NCI-H345 (cell line): ENCODE results near the gene GNAQ.

ENCODE experiments used
- DNase-seq: peaks from one replicate; lab custom pipeline; 2025; lab: John Stamatoyannopoulos, UW

The GNAQ gene

DNA sequence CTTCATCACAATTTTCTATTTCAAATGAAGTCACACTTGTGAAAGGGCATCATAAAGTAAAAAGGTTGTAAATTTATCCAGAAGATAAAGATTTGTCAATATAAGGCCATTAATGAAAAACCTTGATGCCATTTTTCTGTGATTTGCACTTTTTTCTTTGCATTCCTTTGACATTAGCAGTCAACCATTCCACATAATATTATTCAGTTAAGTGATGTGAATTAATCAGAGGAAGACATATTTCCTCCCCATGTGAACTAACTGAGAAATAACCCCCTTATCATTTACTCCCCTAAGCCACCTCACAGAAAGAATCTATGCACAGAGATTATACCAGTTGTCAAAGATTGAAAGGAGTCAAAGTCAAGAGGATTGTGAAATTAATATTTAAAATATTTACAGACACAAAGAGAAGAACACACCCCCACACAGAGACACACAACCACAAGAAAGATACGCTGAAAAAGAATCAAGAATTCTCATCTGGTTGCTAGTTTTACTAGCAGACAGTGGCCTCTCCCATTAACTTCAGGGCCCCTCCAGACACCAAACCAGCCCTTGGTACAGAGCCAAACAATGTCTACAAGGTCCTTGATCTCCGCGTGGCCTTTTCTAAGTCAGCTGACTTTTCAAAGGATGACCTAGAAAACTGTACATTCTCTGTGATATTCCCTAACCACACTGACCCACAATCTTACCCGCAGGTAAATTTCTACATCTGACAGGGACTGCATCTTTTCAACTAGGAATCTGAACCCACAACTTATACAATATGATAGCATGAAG, 29.5 kb downstream of the GNAQ start:
- no peak for DNase-seq

DNA sequence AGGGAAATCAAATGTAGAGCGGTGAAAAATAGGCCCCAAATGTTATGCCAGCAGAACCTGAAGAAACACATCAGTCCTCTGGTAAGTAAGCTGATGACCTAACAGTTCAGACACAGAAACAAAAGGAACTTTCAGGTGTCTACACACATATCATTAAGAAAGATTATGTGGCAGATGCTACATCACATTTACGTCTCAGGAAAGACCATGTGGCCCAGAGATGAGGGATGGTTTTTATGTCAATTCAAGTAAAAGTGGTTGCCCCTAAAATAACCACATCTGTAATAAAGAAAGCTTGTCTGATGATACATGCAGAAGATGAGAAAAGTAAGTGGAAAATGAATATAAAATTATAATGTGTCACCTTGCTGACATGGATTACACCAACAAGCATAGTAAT, 31.4 kb downstream of the GNAQ start:
- DNase-seq, result no peak

DNA sequence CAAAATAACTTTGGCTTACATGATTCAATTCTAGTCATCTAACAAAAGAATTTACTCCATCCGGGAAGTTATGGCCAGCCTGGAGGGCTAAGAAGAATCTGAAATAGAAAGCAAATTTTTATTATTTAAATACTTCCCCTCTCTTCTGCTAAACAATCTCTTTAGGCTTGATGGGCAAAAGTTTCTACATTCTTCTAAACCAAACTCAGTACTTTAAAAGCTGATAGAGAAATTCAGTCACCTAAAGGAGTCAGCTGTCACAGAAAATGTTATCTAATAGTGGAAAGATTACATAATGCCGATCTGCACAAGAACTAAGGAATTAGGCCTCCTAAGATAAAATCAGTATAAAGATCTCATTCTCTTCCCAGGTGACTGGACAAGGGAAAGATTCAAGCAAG, 32.4 kb downstream of the GNAQ start:
- no peak for DNase-seq

DNA sequence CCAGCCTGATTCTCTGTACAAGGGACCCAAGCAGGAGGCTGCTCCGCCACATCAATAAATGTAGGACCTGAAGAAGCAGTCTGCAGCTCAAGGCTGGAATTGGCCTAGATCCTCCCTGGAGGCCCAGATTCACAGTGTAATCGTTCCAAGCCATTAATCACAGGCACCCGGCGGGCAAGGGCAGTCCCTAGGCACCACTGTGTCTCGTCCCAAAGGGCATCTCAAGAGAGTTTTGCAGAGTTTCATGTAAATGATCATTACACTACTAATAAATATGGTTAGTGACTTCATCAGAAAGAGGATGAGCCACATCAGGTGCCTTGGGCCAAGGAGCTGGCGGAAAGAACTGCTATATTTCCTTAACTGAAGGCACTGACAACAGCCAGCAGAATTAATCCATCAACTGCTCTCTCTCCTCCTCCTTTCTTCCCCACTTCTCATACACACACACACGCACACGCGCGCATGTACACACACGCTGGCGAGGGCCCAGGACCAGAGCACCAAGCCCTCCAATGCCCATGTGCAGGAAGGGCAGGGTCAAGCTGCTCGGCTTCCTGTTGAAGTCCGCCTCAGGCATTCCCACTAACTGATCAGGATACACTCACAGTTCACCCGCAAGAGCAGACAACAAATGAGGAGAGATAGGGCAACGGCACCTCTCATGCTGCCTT, 33.9 kb downstream of the GNAQ start:
- DNase-seq, result no peak

DNA sequence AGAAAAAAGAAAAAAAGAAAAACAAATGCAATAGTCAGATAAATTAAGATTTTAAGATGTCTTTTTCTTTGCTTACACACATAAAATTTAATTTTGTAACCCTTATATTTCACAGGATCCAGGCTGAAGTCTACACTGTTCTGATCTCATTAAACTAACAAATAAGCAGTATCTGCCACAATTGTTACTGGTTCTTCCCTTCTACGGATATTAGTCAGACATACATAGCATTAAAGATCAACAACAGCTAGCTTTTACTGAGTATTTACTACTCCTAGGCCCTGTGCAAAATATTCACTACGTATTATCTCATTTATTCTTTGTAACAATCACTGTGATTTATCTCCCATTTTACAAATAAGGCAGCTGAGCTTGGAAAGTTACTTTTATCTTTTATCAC, 34.9 kb downstream of the GNAQ start:
- no peak for DNase-seq

DNA sequence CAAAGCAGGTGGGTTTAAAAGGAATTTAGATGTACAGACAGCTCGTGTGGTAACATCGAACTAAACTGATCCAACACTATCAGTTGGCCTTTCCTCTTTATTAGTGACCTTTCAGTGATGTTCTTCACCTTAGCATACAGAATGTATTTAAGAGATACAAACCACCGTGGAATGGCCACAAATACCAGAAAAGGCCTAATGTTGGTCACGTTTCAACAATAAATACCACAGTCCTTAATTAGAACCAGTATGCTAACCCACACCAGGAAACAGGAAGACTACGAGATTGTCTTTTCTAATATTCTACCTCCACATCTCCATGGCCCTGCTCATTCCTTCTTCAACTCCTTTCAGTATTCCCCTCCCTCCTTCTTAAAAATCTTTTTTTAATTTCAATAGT, 40.4 kb downstream of the GNAQ start:
- no peak for DNase-seq

DNA sequence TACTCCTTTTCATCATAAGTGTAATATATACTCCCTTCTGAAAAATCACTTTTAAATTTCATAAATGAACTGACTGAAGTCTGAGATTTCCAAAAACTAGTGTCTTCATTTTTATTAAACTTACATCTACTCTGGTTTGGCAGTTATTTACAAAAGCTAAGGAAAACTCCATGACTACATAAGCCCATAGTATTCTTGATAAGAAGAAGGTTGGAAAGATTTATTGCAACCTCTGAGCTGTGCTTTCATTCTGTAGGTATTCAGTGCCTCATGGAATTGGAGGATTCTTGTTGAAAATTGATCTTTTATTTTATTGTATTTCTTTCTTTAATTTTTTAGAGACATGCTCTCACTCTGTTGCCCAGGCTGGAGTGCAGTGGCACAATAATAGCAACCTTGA, 41.7 kb downstream of the GNAQ start:
- DNase-seq, result no peak

DNA sequence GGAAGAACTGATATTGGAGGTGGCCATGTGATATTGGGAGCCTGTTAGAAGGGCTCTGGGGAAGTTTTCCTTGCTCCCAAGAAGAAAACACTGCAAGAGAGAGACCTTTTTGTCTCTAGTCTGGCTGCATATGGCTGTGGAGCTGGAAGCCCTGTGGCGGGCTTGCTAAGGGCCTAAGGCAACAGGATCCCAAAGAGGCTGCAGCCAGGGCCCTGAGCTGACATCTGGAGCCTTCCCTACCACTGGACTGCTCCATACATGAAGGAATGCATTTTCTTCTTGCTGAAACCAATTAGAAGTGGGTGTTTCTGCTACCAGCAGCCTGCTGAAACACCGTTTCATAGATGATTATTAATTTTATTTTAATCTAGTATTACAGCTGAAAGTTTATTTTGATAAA, 42.2 kb downstream of the GNAQ start:
- DNase-seq, result no peak

DNA sequence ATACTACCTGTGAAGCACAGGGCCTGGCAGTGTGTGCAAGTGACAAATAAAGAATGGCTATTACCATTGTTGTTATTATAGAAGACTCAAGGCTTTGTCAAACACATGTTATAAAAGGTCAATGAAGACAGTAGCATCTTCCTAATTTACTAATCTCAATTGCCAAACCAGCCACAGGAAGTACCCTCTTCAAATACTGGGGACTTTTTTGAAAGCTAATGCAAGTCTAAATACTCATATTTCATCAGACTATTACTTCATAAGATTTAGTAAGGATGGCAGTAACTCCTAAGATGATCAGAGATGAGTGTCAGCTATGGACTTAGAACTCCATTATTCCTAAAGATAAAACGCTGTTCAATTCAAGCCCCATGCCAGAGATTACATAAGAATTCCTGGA, 43.0 kb downstream of the GNAQ start:
- no peak for DNase-seq

DNA sequence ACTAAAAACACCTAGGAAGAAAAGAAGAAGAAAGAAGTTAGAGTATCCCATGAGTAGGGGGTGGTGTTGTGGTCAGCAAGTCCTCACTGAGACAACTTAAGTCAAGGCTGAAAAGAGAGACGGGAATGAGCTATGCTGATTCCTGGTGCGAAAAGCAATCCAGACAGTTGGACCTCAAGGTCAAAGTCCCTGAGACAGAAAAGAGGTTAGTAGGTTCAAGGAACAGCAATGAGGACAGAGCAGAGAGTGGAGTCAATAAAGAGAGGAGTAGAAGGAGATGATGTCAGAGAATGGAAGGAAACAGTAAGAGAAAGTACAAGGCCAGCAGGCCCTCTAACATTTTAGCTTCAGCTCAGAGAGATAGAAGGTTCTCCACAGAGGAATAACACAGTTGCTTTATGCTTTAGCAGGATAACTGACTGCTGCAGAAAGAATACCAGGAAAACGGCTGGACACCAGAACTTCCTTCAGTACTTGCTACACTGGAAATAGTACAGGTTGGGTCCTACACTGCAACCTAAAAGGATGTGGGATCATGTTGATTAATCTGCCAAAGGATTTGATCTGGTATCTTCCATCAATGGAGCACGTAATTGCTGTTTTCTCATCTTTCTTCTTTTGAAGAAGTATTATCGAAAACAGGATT, 43.6 kb downstream of the GNAQ start:
- no peak for DNase-seq

DNA sequence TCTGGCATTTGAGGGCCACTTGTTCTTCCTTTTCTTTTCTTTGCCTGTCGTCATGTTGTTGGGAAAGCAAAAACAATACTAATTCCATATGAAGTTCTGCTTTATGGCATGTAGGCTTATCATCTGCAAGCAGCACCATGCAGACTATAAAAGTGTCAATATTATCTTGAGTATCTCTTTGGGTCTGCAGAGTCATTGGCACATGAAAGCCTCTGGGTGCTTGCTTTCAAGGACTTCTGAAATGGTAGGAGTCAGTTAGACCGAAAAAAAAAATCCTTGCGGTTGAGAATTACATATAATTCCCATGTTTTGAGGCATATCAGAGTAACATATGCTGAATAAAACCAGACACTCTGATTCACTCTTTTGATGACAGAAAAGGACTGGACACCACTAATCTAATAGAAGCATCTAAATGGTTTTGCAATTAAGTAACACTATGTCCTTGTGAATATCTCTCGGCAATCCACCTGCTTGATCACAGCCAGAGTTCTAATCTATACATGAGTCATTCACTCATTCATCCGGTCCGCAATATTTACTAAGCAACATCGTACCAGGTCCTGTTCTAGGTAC, 44.4 kb downstream of the GNAQ start:
- no peak for DNase-seq

DNA sequence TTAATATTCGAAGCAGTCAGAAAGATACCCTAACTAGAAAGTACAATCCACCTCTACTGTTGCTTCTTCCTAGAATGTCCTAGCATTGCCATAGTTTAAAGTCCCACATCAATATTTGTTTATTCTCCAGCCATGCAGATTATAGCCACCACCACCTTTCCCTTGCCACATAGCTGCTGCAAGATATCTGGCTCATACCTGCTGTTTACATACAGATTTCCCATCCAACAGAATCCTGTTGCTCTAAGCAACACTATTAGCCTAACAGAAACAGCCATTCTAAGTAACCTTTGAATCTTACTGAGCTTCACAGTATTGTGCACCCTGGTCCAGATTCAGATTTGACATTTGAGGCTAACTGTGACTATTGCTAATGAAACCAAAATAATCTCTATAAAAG, 45.6 kb downstream of the GNAQ start:
- no peak for DNase-seq

DNA sequence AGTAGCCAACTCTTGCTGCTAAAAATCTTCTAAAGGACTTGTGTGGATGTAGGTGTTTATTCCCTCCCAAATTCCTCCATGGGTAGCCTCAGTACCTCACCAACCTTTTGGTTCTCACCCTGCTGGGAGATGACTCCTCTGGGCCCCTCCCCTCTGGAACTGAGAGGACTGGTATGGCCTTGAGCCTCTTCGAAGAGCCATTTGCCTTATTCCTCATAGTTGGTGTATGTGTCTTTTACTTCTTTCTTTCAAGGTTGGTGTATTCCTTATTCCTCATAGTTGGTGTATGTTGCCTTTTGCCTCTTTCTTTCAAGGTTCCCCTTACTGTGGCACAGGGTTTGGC, 48.3 kb downstream of the GNAQ start:
- DNase-seq, result no peak

DNA sequence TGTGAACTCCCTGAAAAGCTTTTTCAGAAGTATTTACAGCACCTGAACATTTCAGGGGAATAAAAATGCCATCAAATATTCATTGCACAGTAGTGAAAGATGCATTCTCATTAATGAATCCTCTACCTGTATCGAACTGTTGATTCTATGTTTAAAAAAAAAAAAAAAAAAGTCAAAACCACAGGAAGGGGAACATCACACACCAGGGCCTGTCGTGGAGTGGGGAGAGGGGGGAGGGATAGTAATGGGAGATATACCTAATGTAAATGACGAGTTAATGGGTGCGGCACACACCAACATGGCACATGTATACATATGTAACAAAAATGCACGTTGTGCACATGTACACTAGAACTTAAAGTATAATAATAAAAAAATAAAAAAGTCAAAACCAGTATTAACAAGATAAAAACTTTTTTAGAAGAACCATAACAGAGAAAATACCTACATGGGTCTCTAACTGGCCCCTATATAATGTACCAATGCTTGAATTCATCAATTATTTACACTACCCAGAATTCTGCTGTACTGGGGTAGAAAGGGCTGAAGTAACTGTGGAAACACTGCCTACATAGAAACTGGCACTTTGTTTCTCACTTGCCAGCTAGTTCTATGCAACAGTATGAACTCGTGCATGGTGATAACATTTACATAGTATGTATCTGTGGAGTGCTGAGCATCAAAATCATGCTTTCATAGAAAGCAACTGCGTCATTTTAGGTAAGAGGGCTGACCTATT, 48.9 kb downstream of the GNAQ start:
- no peak for DNase-seq

DNA sequence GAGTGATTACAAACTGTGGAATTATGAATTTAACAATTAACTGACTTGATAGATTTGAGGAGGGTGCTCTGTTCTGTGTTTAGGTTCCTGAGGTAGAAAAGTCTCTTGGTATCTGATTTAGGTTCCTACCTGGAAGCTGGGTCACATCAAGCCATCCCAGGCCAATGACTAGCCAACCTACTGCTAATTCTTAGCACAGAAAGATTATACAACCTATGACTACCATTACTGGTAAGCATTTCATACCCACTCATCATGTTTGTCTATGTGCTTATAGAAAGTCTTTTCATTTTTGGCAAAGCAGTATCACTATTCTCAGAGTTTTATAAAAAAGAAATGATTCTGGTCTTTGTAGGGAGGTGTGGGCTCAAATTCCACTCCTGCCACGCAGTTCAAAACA, 49.7 kb downstream of the GNAQ start:
- no peak for DNase-seq

DNA sequence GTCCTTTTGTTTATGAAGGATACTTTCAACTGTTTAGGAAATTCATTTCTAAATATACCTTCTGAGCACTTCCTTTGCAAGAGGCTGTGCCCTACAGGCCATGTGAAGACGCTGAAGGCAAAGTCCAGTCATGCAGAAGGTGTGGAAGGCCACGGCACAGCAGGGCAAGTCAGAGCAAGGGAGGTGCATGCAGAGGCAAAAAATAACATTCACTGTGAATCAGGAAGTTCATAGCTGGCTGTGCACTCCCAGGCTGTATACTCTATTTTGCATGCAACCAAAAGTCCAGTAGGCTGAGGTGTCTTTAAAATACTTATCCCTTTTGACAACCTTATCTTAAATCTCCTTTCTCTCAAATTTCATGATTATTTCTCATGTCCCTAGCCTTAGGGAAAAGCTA, 50.3 kb downstream of the GNAQ start:
- no peak for DNase-seq

DNA sequence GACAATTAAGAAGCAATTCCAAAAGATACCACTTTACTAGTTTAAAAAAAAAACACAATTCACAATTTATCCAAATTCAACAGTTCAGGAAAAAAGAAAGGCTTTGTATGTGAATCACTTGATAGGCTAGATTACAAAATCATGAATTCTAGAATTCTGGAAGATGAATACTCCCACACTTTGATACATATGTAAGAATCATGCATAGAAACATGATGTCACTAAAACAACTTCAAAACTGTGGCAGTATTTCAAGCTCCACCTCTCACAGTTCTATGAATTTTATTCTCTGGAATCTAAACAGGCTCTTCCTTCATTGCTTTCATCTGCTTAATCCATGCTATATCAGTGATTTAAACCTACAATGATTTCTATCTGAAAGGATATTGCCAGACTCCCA, 51.0 kb downstream of the GNAQ start:
- no peak for DNase-seq

DNA sequence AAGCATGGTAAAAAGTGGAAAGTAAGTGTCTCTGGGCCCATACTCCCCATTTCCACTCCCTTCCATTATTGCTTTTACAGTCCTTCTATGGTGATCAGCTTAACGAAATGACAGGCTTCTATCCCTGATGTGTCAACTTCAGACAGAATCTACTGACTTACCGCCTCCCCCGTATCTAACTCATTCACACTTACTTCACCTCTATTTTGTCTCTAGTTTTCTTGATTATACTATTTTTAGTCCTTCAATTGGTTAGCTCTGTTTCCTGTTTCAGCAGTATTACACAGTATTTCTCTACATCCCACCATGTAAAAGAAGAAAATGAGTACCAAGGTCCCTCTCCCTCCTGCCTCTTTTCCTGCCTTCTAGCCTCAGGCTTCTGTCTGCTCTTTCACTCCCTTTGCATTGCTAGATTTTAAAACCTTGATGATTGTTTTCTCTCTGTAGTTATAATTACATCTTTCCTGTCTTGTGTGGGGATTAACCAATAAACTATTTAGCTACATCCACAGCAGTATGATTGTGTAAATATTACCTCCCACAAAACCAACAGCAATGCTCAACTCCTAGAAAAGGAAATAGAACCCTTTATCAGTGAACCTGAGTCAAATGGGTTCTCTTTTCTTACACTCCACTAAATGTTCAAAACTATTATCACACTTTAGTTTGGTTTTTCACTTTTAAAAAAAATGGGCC, 53.4 kb downstream of the GNAQ start:
- no peak for DNase-seq

DNA sequence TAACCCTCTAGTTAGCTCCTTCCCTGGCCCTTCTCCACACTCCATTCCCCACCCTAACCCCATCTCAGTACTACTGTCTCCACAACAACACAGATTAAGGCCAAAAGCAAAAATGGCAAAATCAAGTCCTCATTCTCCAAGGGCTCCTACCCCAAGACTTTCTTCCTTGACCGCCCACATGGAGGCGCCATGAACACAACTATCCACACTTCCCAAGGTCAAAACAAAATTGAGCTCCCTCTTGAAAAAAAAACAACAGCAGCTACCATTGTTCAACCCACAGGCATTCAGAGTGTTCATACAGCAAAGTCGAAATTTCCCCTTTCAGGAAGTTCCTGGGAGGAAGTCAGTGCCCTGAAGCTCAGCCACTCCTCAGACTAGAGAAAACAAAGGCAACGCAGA, 54.4 kb downstream of the GNAQ start:
- peak; percentile 12 for DNase-seq

DNA sequence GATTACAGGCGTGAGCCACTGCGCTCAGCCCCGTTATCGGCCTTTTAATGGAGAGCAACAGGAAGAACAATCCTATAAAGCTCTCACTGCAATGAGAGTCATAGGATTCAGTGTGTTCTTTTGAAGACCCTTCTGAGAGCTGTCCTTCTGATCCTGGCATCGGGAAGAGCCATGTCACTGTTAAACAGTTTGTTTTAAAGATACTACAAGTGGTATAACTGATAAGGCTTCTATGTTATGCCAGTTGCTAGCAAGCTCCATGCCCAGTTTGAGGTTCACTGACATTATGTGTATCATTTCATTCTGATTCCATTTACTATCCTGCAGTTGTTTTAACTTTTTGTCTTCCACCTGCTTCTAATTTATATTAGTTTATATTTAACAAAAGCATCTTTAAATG, 55.8 kb downstream of the GNAQ start:
- no peak for DNase-seq

DNA sequence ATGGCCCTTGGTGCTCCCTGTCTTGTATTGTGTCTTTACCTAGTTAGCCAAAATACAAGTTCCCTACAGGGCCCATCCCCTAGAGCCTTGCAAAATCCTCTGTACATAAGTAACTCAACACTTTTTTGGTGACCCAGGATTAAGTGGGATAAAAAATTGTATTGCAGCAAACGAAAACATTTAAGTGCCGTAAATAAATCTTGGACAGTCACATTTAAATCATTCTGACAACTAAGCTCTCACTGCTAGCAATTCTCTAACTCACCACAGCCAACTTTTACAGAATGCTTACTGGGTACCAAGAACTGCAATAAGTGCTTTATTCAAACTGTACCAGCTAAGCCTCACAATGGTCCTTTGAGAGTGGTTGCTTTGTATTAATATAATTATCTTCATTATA, 56.6 kb downstream of the GNAQ start:
- DNase-seq, result no peak

DNA sequence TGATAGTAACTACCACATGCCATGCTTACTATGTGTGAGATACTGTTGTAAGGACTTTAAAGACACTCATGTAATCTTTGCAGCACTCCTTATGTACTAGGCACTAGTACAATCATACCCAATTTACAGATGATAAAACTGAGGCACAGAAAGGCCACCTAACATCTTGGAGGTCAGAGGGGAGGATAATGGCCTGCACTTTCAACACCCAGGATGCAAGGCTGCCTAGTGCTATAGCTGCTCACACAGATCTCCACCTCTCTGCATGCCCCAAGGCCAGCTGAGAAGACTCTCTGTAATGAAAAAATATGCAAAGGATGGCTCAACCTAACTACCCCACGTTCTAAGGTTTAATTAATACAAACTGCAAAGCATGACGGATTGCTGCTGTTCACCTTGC, 57.2 kb downstream of the GNAQ start:
- no peak for DNase-seq
